Kidney (tissue), 14 donors: ENCODE measurements around the gene ASCL5. TPM values are rescaled to one million over a fixed set of nuclear protein-coding genes. Genes with fewer than 3 reads are reported as not detected.

ENCODE experiments used
- DNase-seq, 5 donors: peaks; one replicate each; pipeline ENCODE4 v3.0.0-alpha.2; 2013 to 2020
- FAIRE-seq: peaks from 2 replicates; lab custom pipeline; 2012; peaks lifted over from hg19 to GRCh38; lab: Jason Lieb, UNC
- H3K27ac ChIP-seq, 2 donors: one replicate each; pipeline ENCODE4 v1.7.0; 2013; ENCODE audit warnings: low read depth in 2 of 2, low read length in 2 of 2, inconsistent platforms in 1 of 2
- H3K27me3 ChIP-seq: one replicate; pipeline ENCODE4 v1.7.1; 2013; ENCODE audit warnings: low read length, inconsistent platforms; ENCODE audit not compliant: control insufficient read depth, insufficient read depth
- H3K36me3 ChIP-seq, 3 donors: one replicate each; pipeline versions ENCODE4 v1.7.0 to v1.7.1; 2013; ENCODE audit warnings: low read length in 3 of 3, control low read depth in 1 of 3, inconsistent platforms in 1 of 3; ENCODE audit not compliant: insufficient read depth in 3 of 3, control insufficient read depth in 2 of 3
- H3K4me1 ChIP-seq, 3 donors: one replicate each; pipeline versions ENCODE4 v1.7.0 to v1.7.1; 2013; ENCODE audit warnings: low read length in 3 of 3, inconsistent platforms in 1 of 3, low read depth in 1 of 3; ENCODE audit not compliant: control insufficient read depth in 2 of 3, insufficient read depth in 2 of 3
- H3K4me3 ChIP-seq, 3 donors: one replicate each; pipeline versions ENCODE4 v1.7.0 to v1.8.1; 2013; ENCODE audit warnings: low read length in 3 of 3, control low read depth in 1 of 3, inconsistent platforms in 1 of 3
- H3K9ac ChIP-seq, 3 donors: one replicate each; pipeline versions ENCODE4 v1.7.0 to v1.7.1; 2013; ENCODE audit warnings: low read length in 3 of 3, control low read depth in 1 of 3, inconsistent platforms in 1 of 3
- H3K9me3 ChIP-seq, 3 donors: one replicate each; pipeline versions ENCODE4 v1.7.0 to v1.7.1; 2013; ENCODE audit warnings: low read length in 3 of 3, control low read depth in 1 of 3, inconsistent platforms in 1 of 3; ENCODE audit not compliant: control insufficient read depth in 2 of 3, insufficient read depth in 1 of 3
- CTCF ChIP-seq: IDR thresholded peaks from 3 replicates; pipeline ENCODE4 v1.5.1; 2012; ENCODE audit warnings: mild to moderate bottlenecking, moderate library complexity, borderline replicate concordance; ENCODE audit not compliant: insufficient read depth; ENCODE audit errors: extremely low read depth
- intact Hi-C: fragments of 100-400 bp; cut with DNase I; formaldehyde crosslinking; loops from one replicate; pipeline ENCODE4 v1.11.1; 2022
- polyA plus RNA-seq: library from polyadenylated mRNA; stranded (reverse); fragments of 350-450 nt; fragmentation: Illumina TruSeq; extraction: RNeasy Lipid Tissue Mini Kit (QIAGEN cat#74804); gene quantifications from one replicate; pipeline ENCODE4 v1.2.3, GENCODE V29; 2014; ENCODE audit warnings: low read depth, low replicate concordance; ENCODE audit not compliant: insufficient read depth
- total RNA-seq: library from RNA; stranded (reverse); fragmentation: NEBNext Ultra II Directional; extraction: Animal tissue kit (Norgen Biotek cat#: 25700); gene quantifications from one replicate; pipeline ENCODE4 v1.2.1, GENCODE V29; 2021
- donor health status: control.
- donor health status: control.
- donor health status: control.
- donor health status: control.
- donor health status: control.
- donor health status: DM: yes; HTN: yes; CAD: no.
- donor health status: Normal renal cell carcinoma (clear cell type).

The ASCL5 gene
- total and polyA plus RNA-seq, 2 donors from 2014 or later, result not detected

GRCh38 chr1:201145132-201145531 lies 18.1 kb upstream of the ASCL5 start:
- intact Hi-C loops, result no loop called here
- no peak for TF ChIP-seq CTCF
- Histone ChIP-seq H3K9ac (no peak overlapping the region), H3K9me3 (no peaks in the 10 kb centered on the region), H3K4me1 (no peaks in the 10 kb centered on the region), H3K27ac (no peak overlapping the region), H3K36me3 (peaks cover 7 to 48% (median 38%) of the 10 kb centered on the region in 3 donors), H3K27me3 (no peaks in the 10 kb centered on the region), H3K4me3 (no peak overlapping the region)
- DNase-seq (peak in 1 of 5 donors; percentile 39), FAIRE-seq (no peak)

- intact Hi-C loops, result no loop called here
- no peaks in the 10 kb centered on the region for H3K9me3 ChIP-seq
These were observed 17.7 kb upstream of the ASCL5 start for GRCh38 chr1:201144701-201145100.

GRCh38 chr1:201143726-201144635 lies 17.0 kb upstream of the ASCL5 start:
- TF ChIP-seq CTCF, result no peak
- no peak overlapping the region for H3K9ac ChIP-seq
- DNase-seq (peak in 1 of 5 donors; percentile 37), FAIRE-seq (no peak)
- no peaks in the 10 kb centered on the region for H3K27me3 ChIP-seq
- H3K4me1 ChIP-seq, result no peaks in the 10 kb centered on the region
- no peak overlapping the region for H3K27ac ChIP-seq
- intact Hi-C loops, result no loop called here
- no peak overlapping the region for H3K4me3 ChIP-seq
- peaks cover 7 to 53% (median 38%) of the 10 kb centered on the region in 3 donors for H3K36me3 ChIP-seq
- H3K9me3 ChIP-seq, result no peaks in the 10 kb centered on the region

More at GRCh38 chr1:201144701-201145100, 17.7 kb upstream of the ASCL5 start:
- FAIRE-seq (no peak), DNase-seq (peak in 1 of 5 donors; percentile 21)
- H3K27me3 ChIP-seq, result no peaks in the 10 kb centered on the region
- TF ChIP-seq CTCF, result no peak
- H3K4me1 ChIP-seq, result no peaks in the 10 kb centered on the region
- no peak overlapping the region for H3K27ac ChIP-seq
- no peak overlapping the region for H3K9ac ChIP-seq
- peaks cover 7 to 52% (median 38%) of the 10 kb centered on the region in 3 donors for H3K36me3 ChIP-seq
- H3K4me3 ChIP-seq, result no peak overlapping the region
